ENCODE data around the gene ATP2B3. TPM values are rescaled to one million over a fixed set of nuclear protein-coding genes. Genes with fewer than 3 reads are reported as not detected.

Gene ATP2B3
- total and polyA plus RNA-seq, 2 of the 4 experiments (the other 2 are of a cell fraction): under 0.01 to 0.03 TPM

DNA sequence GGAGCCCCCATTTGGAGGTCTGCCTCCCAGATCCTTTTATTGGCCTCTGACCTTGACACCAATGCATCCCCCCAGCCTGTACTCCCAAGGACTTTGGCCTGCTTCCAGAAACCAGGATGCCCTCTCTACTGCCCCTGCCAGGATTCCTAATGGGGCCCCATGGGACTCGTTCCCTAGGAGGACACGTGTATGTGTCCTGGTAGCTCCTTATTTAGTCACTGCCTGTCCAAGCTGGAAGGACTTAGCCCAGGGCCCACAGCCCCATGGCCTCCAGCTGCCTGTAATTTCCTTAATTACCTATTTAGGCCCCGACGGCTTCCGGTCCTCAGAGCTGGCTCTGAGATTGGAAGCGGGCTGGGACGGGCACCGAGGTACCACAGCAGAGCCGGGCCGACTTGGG is 9.4 kb downstream of the ATP2B3 start:
- BruUV-seq (replicated peaks): no TSS peak
- Histone ChIP-seq H2AK9ac (replicated peaks; ENCODE audit: low read depth, low read length, poor library complexity) (no peak overlapping the region), H3K9ac (ENCODE audit: low read depth, low read length) (no peak overlapping the region), H4K8ac (ENCODE audit: low read depth in 2 of 2, low read length in 2 of 2) (no peak overlapping the region), H3K9me3 (ENCODE audit: control insufficient read depth, insufficient read depth, low read length) (peaks cover 2% of the 10 kb centered on the region; the same call in 1 of the 2 replicates), H3K4me1 (ENCODE audit: control insufficient read depth, insufficient read depth, low read length) (no peaks in the 10 kb centered on the region), H3K18ac (ENCODE audit: low read depth, low read length) (no peak overlapping the region), H2AFZ (replicated peaks; ENCODE audit: low read length, poor library complexity) (no peak overlapping the region), H3K79me1 (ENCODE audit: low read depth in 1 of 2, low read length in 2 of 2) (no peaks in the 10 kb centered on the region), H3K4ac (ENCODE audit: low read depth, low read length) (no peak overlapping the region), H2BK120ac (ENCODE audit: low read depth, low read length) (no peak overlapping the region), H2AK5ac (ENCODE audit: low read depth, low read length) (no peak overlapping the region), H2BK15ac (ENCODE audit: low read depth, low read length) (no peak overlapping the region), H3K14ac (replicated peaks; ENCODE audit: low read depth, low read length) (no peak overlapping the region), H3K4me2 (ENCODE audit: low read depth, low read length) (no peak overlapping the region), H2BK5ac (ENCODE audit: low read depth, low read length, poor library complexity, severe bottlenecking) (no peak overlapping the region), H3K27ac (ENCODE audit: insufficient read depth, low read length) (no peak overlapping the region), H4K91ac (ENCODE audit: insufficient read depth, low read depth, low read length) (no peak overlapping the region), H2BK20ac (ENCODE audit: low read depth, low read length) (no peak overlapping the region), H4K20me1 (ENCODE audit: insufficient read depth, low read length) (no peaks in the 10 kb centered on the region), H3K36me3 (ENCODE audit: control insufficient read depth, insufficient read depth, low read length) (no peaks in the 10 kb centered on the region), H3K23ac (ENCODE audit: low read depth, low read length) (no peak overlapping the region), H4K5ac (ENCODE audit: low read depth, low read length) (no peak overlapping the region), H3K56ac (ENCODE audit: extremely low read depth, insufficient read depth, low read length) (no peak overlapping the region), H3K27me3 (ENCODE audit: control insufficient read depth, insufficient read depth, low read length) (peaks cover 28% of the 10 kb centered on the region; the same call in 1 of the 2 replicates), H3K9me1 (ENCODE audit: insufficient read depth, low read length) (no peaks in the 10 kb centered on the region), H3K4me3 (ENCODE audit: insufficient read depth, low read depth, low read length) (no peak overlapping the region)
- 33% methylated on average over 2 of the region's 10 CpGs; no CpG with 5 or more reads in 1 of the 2 experiments for WGBS, 2 experiments (ENCODE audit: extremely low coverage in 2 of 2, insufficient read length in 1 of 2)
- no peak for TF ChIP-seq POLR2A (IDR thresholded peaks at IDR 0.05; ENCODE audit: low read depth, low read length)
- TF ChIP-seq MAZ (IDR thresholded peaks at IDR 0.05; ENCODE audit: borderline replicate concordance, low read depth, low read length): no peak
- TF ChIP-seq, protein P1, sequence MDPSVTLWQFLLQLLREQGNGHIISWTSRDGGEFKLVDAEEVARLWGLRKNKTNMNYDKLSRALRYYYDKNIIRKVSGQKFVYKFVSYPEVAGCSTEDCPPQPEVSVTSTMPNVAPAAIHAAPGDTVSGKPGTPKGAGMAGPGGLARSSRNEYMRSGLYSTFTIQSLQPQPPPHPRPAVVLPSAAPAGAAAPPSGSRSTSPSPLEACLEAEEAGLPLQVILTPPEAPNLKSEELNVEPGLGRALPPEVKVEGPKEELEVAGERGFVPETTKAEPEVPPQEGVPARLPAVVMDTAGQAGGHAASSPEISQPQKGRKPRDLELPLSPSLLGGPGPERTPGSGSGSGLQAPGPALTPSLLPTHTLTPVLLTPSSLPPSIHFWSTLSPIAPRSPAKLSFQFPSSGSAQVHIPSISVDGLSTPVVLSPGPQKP (IDR thresholded peaks at IDR 0.05; ENCODE audit: borderline replicate concordance, low read depth, low read length): no peak
- TF ChIP-seq SMC3 (IDR thresholded peaks at IDR 0.05; ENCODE audit: low read depth, low read length): no peak
- no peak for TF ChIP-seq BHLHE40 (IDR thresholded peaks at IDR 0.05; ENCODE audit: low read depth, low read length)
- ChIA-PET CTCF (no interaction called here), POLR2A (ENCODE audit: unreplicated experiment) (no interaction called here)
- ATAC-seq (ENCODE audit: low read depth) (no peak), DNase-seq (no peak)
- intact Hi-C loops (cut with micrococcal nuclease): no loop called here
- in situ Hi-C loops (cut with MboI; ENCODE audit: low sequenced_read_pairs): no loop called here
- dilution Hi-C loops (cut with HindIII; ENCODE audit: low sequenced_read_pairs, unreplicated experiment): no loop called here
